Uterus (tissue), 4 donors: ENCODE results near the gene TMEM255A. TPM values are rescaled to one million over a fixed set of nuclear protein-coding genes. Genes with fewer than 3 reads are reported as not detected.

Experiments used
- DNase-seq, 2 donors: peaks; one replicate each; pipeline ENCODE4 v3.0.0-alpha.2; 2019 to 2020
- H3K27ac ChIP-seq, 2 donors: fragments of 200-600 bp; sonication (generic); 1 replicate in 1 of 2; 2 replicates in 1 of 2; pipeline ENCODE4 v1.5.1; 2016 to 2018
- H3K27me3 ChIP-seq, 2 donors: fragments of 200-600 bp; sonication (generic); one replicate each; pipeline ENCODE4 v1.5.1; 2018 to 2019; ENCODE audit warnings: control low read depth in 1 of 2
- H3K36me3 ChIP-seq, 2 donors: fragments of 200-600 bp; sonication (generic); one replicate each; pipeline ENCODE4 v1.5.1; 2019; ENCODE audit warnings: control low read depth in 1 of 2
- H3K4me1 ChIP-seq, 2 donors: fragments of 200-600 bp; sonication (generic); one replicate each; pipeline ENCODE4 v1.5.1; 2018 to 2019; ENCODE audit warnings: control low read depth in 1 of 2
- H3K4me3 ChIP-seq, 2 donors: fragments of 200-600 bp; sonication (generic); 1 replicate in 1 of 2; 2 replicates in 1 of 2; pipeline ENCODE4 v1.5.1; 2018 to 2019; ENCODE audit warnings: mild to moderate bottlenecking in 1 of 2
- H3K9me3 ChIP-seq, 2 donors: fragments of 200-600 bp; sonication (generic); one replicate each; pipeline ENCODE4 v1.5.1; 2019; ENCODE audit warnings: control low read depth in 1 of 2
- CTCF ChIP-seq, 4 experiments: fragments of 200-600 bp in 2 of 4; fragments of 450-650 bp in 2 of 4; sonication (generic) in 2 of 4; IDR thresholded peaks; one replicate each; pipeline ENCODE4 v1.5.1; 2016 to 2019; ENCODE audit warnings: antibody characterized with exemption in 4 of 4, mild to moderate bottlenecking in 2 of 4, moderate library complexity in 1 of 4
- POLR2A ChIP-seq, 2 donors: fragments of 450-650 bp; IDR thresholded peaks; one replicate each; pipeline ENCODE4 v1.6.1; 2016; ENCODE audit warnings: antibody characterized with exemption in 2 of 2, mild to moderate bottlenecking in 1 of 2, moderate library complexity in 1 of 2
- intact Hi-C: fragments of 100-400 bp; cut with DNase I; formaldehyde crosslinking; loops from one replicate; pipeline ENCODE4 v1.15.1; 2023; ENCODE audit warnings: low total_unique reads
- total RNA-seq, 4 donors: library from RNA; depleted of rRNA in 3 of 4; stranded (reverse); fragments of >200 nt in 3 of 4; gene quantifications; one replicate each; pipeline versions ENCODE4 v1.1.0 to v1.2.4, GENCODE V29; 2014 to 2023
- donor health status: DM: yes; HTN: yes; CAD: no.

Gene TMEM255A
- total RNA-seq, 4 donors from 2014 or later = 0.51 to 5.7 (median 1.6) TPM

DNA sequence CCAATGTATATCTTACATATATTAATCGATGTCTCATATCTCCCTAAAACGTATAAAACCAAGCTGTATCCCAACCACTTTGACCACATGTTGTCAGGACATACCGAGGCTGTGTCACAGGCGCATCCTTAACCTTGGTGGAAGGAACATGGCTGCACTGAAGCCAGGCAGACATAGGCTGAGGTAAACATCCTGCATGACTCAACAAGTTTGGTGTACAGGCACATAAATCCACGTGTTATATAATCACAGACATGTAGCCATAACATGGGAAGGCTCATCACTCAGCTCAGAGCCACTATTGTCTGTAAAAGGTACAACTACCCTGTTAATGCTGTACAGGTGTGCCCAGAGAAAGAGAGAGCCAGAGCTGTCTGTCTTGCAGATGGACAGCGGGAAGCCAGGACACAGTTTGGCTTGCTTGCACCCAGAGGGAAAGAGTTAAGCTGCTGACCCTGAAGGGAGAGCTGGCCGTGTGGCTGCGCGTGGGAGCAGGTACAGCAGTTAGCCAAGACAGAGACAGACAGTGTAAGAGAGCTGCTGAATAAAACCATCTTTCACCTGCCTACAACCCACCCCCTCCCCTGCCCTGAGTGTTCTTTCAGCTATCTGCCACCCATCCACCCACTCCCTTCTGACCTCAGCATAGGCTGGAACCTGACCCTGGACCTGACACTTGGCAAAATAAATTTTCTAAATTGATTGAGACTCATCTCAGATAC lies 82.9 kb downstream of the TMEM255A start:
- intact Hi-C loops = no loop called here
- H3K4me1 ChIP-seq = no peaks in the 10 kb centered on the region
- H3K36me3 ChIP-seq = no peaks in the 10 kb centered on the region
- H3K9me3 ChIP-seq = no peaks in the 10 kb centered on the region
- no peak overlapping the region for H3K27ac ChIP-seq
- H3K27me3 ChIP-seq = peaks cover 0 to 5% of the 10 kb centered on the region in 2 donors
- DNase-seq = no peak
- TF ChIP-seq POLR2A (IDR thresholded peaks at IDR 0.05) (no peak), CTCF (IDR thresholded peaks at IDR 0.05) (no peak)
- H3K4me3 ChIP-seq = no peak overlapping the region

DNA sequence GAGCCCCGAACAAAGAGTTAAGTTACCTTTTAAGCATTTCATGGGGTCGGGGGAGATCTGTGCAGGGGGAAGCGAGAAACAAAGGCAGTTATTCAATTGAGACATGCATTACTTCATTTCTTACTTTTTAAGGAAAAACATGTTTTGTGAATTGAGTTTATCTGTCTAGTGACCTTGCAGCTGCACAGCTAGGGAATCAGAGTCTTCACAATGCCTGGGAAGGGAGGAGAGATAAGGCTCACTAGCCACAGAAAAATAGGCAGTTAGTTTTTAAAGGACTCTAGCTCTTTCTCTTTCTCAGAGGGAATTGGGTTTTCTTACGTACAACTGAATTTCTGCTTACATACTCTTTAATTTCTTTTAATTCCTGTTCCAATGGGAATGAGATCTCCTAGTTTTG lies 86.9 kb downstream of the TMEM255A start:
- no peaks in the 10 kb centered on the region for H3K9me3 ChIP-seq
- H3K36me3 ChIP-seq = no peaks in the 10 kb centered on the region
- TF ChIP-seq CTCF (IDR thresholded peaks at IDR 0.05) (no peak), POLR2A (IDR thresholded peaks at IDR 0.05) (no peak)
- H3K4me1 ChIP-seq = no peaks in the 10 kb centered on the region
- no peak overlapping the region for H3K4me3 ChIP-seq
- H3K27me3 ChIP-seq = no peaks in the 10 kb centered on the region
- no peak overlapping the region for H3K27ac ChIP-seq
- intact Hi-C loops = no loop called here
- no peak for DNase-seq

DNA sequence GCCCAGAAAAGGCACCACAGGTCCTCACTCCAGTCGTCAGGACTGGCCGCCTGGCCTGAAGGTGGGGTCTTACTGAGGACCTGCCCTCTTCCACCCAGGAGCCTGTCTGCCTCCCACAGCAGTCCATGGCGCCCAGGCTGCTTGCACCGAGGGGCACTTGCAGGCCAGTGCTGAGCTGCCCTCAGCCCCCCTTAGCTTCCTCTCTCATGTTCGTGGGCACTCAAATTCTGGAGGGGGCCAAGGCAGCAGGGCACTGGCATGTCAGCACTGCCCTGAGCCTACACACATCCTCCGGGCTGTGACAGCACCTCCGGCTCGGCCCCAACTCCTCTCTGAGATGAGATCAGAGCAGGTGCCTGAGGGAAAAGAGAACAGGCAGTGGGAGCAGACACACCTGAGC lies 87.9 kb downstream of the TMEM255A start:
- Histone ChIP-seq H3K4me3 (no peak overlapping the region), H3K4me1 (no peaks in the 10 kb centered on the region), H3K27ac (no peak overlapping the region), H3K36me3 (no peaks in the 10 kb centered on the region), H3K9me3 (no peaks in the 10 kb centered on the region), H3K27me3 (no peaks in the 10 kb centered on the region)
- TF ChIP-seq CTCF (IDR thresholded peaks at IDR 0.05) (no peak), POLR2A (IDR thresholded peaks at IDR 0.05) (no peak)
- intact Hi-C loops = no loop called here
- DNase-seq = no peak

DNA sequence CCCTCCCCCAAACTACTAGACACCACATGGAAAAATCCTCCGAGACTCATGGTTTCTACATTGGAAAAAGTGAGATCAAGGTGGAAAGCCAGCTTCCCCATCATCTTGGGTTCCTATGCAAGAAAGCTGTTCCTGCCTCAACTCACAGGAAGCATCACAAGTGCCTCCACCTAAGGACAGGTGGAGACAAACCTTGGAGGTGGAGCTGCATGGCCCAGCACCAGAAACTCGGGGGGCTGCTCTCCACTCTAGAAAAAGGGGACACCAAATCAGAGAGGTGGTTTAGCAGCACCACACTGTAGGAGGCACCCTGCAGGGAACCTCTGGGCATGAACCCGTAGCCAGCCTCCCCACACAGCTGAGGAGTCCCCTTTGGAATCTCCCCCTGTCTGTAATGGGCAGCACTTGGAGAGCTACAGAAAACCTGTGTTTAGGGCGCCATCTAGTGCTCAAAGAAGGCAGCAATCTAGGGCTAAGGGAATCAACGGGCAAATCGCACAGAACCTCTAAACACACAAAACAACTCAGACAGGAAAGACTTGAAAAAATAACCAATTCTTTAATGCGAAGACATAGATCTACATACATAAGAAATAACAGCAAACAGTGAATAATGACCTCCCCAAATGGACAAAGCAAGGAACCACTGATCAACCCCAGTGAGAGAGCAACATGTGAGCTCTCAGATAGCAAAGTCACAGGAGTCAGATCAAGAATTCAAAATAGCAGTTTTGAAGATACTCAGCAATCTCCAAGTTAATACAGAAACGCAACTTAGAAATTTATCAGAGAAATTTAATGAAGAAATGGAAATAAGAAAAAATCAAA lies 97.6 kb downstream of the TMEM255A start:
- Histone ChIP-seq H3K4me1 (no peaks in the 10 kb centered on the region), H3K9me3 (no peaks in the 10 kb centered on the region), H3K36me3 (no peaks in the 10 kb centered on the region), H3K27me3 (no peaks in the 10 kb centered on the region), H3K27ac (no peak overlapping the region), H3K4me3 (no peak overlapping the region)
- peak; percentile 43 to 48 for DNase-seq
- TF ChIP-seq POLR2A (IDR thresholded peaks at IDR 0.05) (no peak), CTCF (IDR thresholded peaks at IDR 0.05) (peak; percentile 50 to 58 (median 54))
- intact Hi-C loops = no loop called here

Other genes with a start within 250 kb of the TMEM255A start
- gene RHOXF2B, start 233.8 kb downstream of the TMEM255A start, total RNA-seq = not detected
- under 1 TPM in 1 of 4 donors, not detected in 3; 0.82 TPM for gene RHOXF1, start 195.5 kb downstream of the TMEM255A start, total RNA-seq
- gene RHOXF2, start 152.8 kb downstream of the TMEM255A start, total RNA-seq = not detected
- gene ZBTB33, start 60.6 kb downstream of the TMEM255A start, total RNA-seq = 10 to 100 TPM in 3 of 4 donors, 1 to 10 TPM in 1; 7.6 to 32.4 (median 12.7) TPM
- gene ATP1B4, start 50.6 kb upstream of the TMEM255A start, total RNA-seq = not detected
- 100 to 1,000 TPM in 1 of 4 donors, 10 to 100 TPM in 3; 44.4 to 155 (median 81.8) TPM for gene LAMP2, start 157.8 kb upstream of the TMEM255A start, total RNA-seq
- gene CUL4B, start 249.5 kb upstream of the TMEM255A start, total RNA-seq = 10 to 100 TPM; 29.2 to 88.1 (median 44.0) TPM